Body of pancreas (tissue), 4 donors: ENCODE results near the gene CST8.
"Not testable (repeated sequence)": the region's sequence is repeated elsewhere in the genome, so short reads cannot be mapped to it uniquely, and the experiment has no call there.

ENCODE experiments used
- CTCF ChIP-seq, 7 experiments: fragments of 450-650 bp in 4 of 7; fragments of 200-600 bp in 3 of 7; sonication (generic) in 3 of 7; IDR thresholded peaks; one replicate each; pipeline ENCODE4 v1.5.1; 2016 to 2019; ENCODE audit warnings: antibody characterized with exemption in 7 of 7
- POLR2A ChIP-seq, 3 donors: fragments of 450-650 bp; IDR thresholded peaks; one replicate each; pipeline ENCODE4 v1.6.1; 2016; ENCODE audit warnings: antibody characterized with exemption in 3 of 3, mild to moderate bottlenecking in 2 of 3

- TF ChIP-seq POLR2A, CTCF (IDR thresholded peaks at IDR 0.05): not testable (repeated sequence)
Measured at GRCh38 chr20:23473293-23473692, 17.6 kb upstream of the CST8 start.
